ENCODE measurements around the gene ST7. TPM values are rescaled to one million over a fixed set of nuclear protein-coding genes. Genes with fewer than 3 reads are reported as not detected.

Gene ST7
- total RNA-seq, 1 donor from 2014 or later = 39.3 TPM

DNA sequence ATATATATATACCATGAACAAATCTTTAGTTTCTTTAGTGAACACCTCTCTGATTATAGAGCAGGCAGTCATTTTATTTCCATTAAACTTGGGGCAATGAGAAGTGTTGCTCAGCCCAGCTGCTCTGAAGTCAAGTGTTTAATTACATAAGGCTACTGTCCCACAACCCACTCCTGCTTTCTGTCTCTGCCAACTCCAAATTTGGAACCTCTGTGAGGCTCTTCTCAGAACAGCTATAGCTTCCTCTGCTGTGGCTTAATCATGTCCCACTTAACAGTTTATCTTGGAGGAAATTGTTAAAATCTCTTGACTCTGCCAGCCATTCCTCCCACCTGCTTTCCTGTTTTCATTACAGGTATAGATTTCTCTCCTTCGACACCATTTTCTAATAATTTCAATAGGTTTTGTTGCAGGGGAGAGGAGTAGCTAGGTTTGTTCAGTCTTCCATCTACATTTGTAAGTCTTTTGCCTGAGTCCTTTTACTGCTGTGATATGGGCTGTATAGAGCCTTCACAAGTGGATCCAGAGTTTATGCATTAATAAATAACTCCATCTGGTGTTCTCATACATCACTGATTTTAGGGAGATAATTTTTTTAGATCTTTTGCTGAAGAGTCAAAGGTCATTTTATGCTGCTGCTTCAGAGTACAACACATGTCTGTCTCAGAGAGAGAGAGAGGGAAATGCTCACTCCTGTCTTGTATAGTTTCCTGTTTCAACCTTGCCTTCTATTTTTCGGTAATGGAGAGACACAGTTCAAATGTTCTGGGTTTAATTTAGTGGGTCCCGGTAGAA, 199.1 kb downstream of the ST7 start:
- Histone ChIP-seq H3K9ac (ENCODE audit: low read length) (no peak overlapping the region), H3K27ac (ENCODE audit: low read depth, low read length) (no peak overlapping the region), H3K79me2 (ENCODE audit: insufficient read depth, low read length) (no peaks in the 10 kb centered on the region), H3K4me2 (ENCODE audit: low read length) (no peak overlapping the region), H4K20me1 (ENCODE audit: insufficient read depth, low read length) (no peaks in the 10 kb centered on the region), H3K4me1 (ENCODE audit: insufficient read depth, low read length) (peaks cover 6% of the 10 kb centered on the region), H3K4me3 (ENCODE audit: insufficient read depth, low read depth, low read length) (no peak overlapping the region), H2AFZ (ENCODE audit: low read depth, low read length) (no peak overlapping the region), H3K27me3 (ENCODE audit: insufficient read depth, low read length) (no peaks in the 10 kb centered on the region), H3K9me3 (ENCODE audit: insufficient read depth, low read depth, low read length) (no peaks in the 10 kb centered on the region), H3K36me3 (ENCODE audit: insufficient read depth, low read length) (peaks cover 8% of the 10 kb centered on the region)
- DNase-seq (ENCODE audit: low read depth) (no peak), FAIRE-seq (no peak)
- TF ChIP-seq EZH2 (IDR thresholded peaks at IDR 0.05; ENCODE audit: insufficient read depth, low read length) = no peak
- TF ChIP-seq, protein P1, sequence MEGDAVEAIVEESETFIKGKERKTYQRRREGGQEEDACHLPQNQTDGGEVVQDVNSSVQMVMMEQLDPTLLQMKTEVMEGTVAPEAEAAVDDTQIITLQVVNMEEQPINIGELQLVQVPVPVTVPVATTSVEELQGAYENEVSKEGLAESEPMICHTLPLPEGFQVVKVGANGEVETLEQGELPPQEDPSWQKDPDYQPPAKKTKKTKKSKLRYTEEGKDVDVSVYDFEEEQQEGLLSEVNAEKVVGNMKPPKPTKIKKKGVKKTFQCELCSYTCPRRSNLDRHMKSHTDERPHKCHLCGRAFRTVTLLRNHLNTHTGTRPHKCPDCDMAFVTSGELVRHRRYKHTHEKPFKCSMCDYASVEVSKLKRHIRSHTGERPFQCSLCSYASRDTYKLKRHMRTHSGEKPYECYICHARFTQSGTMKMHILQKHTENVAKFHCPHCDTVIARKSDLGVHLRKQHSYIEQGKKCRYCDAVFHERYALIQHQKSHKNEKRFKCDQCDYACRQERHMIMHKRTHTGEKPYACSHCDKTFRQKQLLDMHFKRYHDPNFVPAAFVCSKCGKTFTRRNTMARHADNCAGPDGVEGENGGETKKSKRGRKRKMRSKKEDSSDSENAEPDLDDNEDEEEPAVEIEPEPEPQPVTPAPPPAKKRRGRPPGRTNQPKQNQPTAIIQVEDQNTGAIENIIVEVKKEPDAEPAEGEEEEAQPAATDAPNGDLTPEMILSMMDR (IDR thresholded peaks at IDR 0.05; ENCODE audit: insufficient read depth, low read depth, low read length) = no peak
- Mint-ChIP-seq H3K4me3 (ENCODE audit: unreplicated experiment) (no peak overlapping the region), H3K27ac (ENCODE audit: unreplicated experiment) (no peak overlapping the region), H3K36me3 (ENCODE audit: low read depth, unreplicated experiment) (peaks cover 2% of the 10 kb centered on the region), H3K9me3 (ENCODE audit: unreplicated experiment) (no peaks in the 10 kb centered on the region), H3K27me3 (ENCODE audit: low read depth, unreplicated experiment) (no peaks in the 10 kb centered on the region), H3K4me1 (ENCODE audit: low read depth, unreplicated experiment) (peaks cover 11% of the 10 kb centered on the region)

DNA sequence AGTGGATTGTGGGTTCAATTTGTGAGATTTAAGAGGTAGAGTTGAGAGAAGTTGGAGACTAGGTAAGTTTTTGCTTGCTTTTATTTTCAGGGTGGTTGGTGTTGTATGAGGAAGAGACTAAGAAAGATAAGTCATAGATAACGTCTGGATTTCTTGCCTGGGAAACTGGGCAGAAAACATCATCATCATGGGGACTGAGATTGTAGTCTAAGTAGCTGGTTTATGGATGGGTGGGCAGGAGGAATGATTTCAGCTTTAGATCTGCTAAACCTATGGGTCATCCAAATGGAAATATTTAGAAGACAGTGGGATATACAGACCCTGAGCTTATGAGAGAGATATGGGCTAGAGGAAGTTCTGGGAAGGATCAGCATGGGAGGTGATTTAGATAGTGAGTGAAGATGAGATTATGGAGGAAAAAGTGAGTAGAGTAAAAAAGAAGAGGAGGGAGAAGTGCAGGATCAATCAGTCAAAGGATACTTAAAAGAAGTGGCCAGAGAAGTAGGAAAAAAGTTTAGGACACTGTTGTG, 199.8 kb downstream of the ST7 start:
- Histone ChIP-seq H3K79me2 (ENCODE audit: insufficient read depth, low read length) (no peaks in the 10 kb centered on the region), H3K4me3 (ENCODE audit: insufficient read depth, low read depth, low read length) (no peak overlapping the region), H3K27me3 (ENCODE audit: insufficient read depth, low read length) (no peaks in the 10 kb centered on the region), H3K36me3 (ENCODE audit: insufficient read depth, low read length) (peaks cover 8% of the 10 kb centered on the region), H3K9ac (ENCODE audit: low read length) (no peak overlapping the region), H2AFZ (ENCODE audit: low read depth, low read length) (no peak overlapping the region), H4K20me1 (ENCODE audit: insufficient read depth, low read length) (no peaks in the 10 kb centered on the region), H3K4me2 (ENCODE audit: low read length) (no peak overlapping the region), H3K27ac (ENCODE audit: low read depth, low read length) (no peak overlapping the region), H3K9me3 (ENCODE audit: insufficient read depth, low read depth, low read length) (no peaks in the 10 kb centered on the region), H3K4me1 (ENCODE audit: insufficient read depth, low read length) (peaks cover 12% of the 10 kb centered on the region)
- Mint-ChIP-seq H3K9me3 (ENCODE audit: unreplicated experiment) (no peaks in the 10 kb centered on the region), H3K4me3 (ENCODE audit: unreplicated experiment) (no peak overlapping the region), H3K4me1 (ENCODE audit: low read depth, unreplicated experiment) (peaks cover 11% of the 10 kb centered on the region), H3K36me3 (ENCODE audit: low read depth, unreplicated experiment) (peaks cover 2% of the 10 kb centered on the region), H3K27me3 (ENCODE audit: low read depth, unreplicated experiment) (no peaks in the 10 kb centered on the region), H3K27ac (ENCODE audit: unreplicated experiment) (no peak overlapping the region)
- no peak for TF ChIP-seq EZH2 (IDR thresholded peaks at IDR 0.05; ENCODE audit: insufficient read depth, low read length)
- TF ChIP-seq, protein P1 (IDR thresholded peaks at IDR 0.05; ENCODE audit: insufficient read depth, low read depth, low read length) = no peak
- no peak for FAIRE-seq
- no peak for DNase-seq (ENCODE audit: low read depth)

DNA sequence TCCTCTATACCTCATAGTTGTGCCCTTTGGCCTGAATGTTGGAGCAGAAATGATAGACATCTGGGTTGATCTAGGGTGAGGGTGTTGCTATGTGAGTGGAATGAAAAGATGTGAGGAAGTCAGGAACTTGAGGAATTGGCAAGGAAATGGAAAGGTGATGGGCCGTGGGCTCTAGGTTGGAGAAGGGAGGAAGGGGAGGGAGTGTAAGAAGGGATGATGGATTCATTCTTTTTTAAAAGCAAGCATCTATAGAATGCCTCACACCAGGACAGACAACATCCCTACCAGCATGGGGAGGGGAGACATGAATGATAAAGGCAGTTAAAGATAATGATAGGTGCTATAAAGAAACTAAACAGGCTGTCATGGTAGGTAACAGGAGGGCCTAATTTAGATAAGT, 201.4 kb downstream of the ST7 start:
- FAIRE-seq (no peak), DNase-seq (ENCODE audit: low read depth) (no peak)
- H3K4me3 Mint-ChIP-seq (ENCODE audit: unreplicated experiment) = no peak overlapping the region
- Histone ChIP-seq H4K20me1 (ENCODE audit: insufficient read depth, low read length) (no peaks in the 10 kb centered on the region), H2AFZ (ENCODE audit: low read depth, low read length) (no peak overlapping the region), H3K27me3 (ENCODE audit: insufficient read depth, low read length) (no peaks in the 10 kb centered on the region), H3K79me2 (ENCODE audit: insufficient read depth, low read length) (no peaks in the 10 kb centered on the region), H3K4me3 (ENCODE audit: insufficient read depth, low read depth, low read length) (no peak overlapping the region), H3K9me3 (ENCODE audit: insufficient read depth, low read depth, low read length) (no peaks in the 10 kb centered on the region), H3K9ac (ENCODE audit: low read length) (no peak overlapping the region), H3K36me3 (ENCODE audit: insufficient read depth, low read length) (peaks cover 8% of the 10 kb centered on the region), H3K27ac (ENCODE audit: low read depth, low read length) (no peak overlapping the region), H3K4me2 (ENCODE audit: low read length) (no peak overlapping the region), H3K4me1 (ENCODE audit: insufficient read depth, low read length) (peaks cover 17% of the 10 kb centered on the region)
- H3K36me3 Mint-ChIP-seq (ENCODE audit: low read depth, unreplicated experiment) = peaks cover 2% of the 10 kb centered on the region
- peaks cover 21% of the 10 kb centered on the region for H3K4me1 Mint-ChIP-seq (ENCODE audit: low read depth, unreplicated experiment)
- no peaks in the 10 kb centered on the region for H3K9me3 Mint-ChIP-seq (ENCODE audit: unreplicated experiment)
- H3K27me3 Mint-ChIP-seq (ENCODE audit: low read depth, unreplicated experiment) = no peaks in the 10 kb centered on the region
- no peak for TF ChIP-seq EZH2 (IDR thresholded peaks at IDR 0.05; ENCODE audit: insufficient read depth, low read length)
- TF ChIP-seq, protein P1 (IDR thresholded peaks at IDR 0.05; ENCODE audit: insufficient read depth, low read depth, low read length) = no peak
- H3K27ac Mint-ChIP-seq (ENCODE audit: unreplicated experiment) = no peak overlapping the region
